HG03342 (cell line): ENCODE results near the gene CRTC1.
"Not testable (repeated sequence)": the region's sequence is repeated elsewhere in the genome, so short reads cannot be mapped to it uniquely, and the experiment has no call there.

Experiments
- ATAC-seq: cut with Tn5 transposase; IDR thresholded peaks from one replicate; pipeline ENCODE4 v1.9.1; 2021; ENCODE audit warnings: mild to moderate bottlenecking, moderate library complexity; ENCODE audit not compliant: unreplicated experiment

Gene CRTC1

DNA sequence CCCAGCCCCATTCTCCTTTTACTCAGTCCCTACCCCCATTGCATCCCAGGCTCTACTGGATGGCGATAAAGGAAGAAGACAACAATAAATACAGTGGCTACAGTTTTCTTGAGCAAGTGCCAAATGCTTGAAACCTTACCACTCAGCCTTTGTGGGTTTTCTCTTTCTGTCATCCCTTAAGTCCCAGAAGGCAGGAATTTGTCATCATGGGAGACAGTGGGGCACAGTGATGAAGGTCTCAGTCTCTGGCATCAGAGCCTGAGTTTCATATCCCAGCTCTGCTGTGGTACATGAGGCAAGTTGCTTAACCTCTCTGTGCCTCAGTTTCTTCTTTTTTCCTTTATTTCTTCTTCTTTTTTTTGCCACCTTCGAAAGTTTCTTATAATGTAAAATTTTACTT lies 112.8 kb downstream of the CRTC1 start:
- no peak for ATAC-seq

DNA sequence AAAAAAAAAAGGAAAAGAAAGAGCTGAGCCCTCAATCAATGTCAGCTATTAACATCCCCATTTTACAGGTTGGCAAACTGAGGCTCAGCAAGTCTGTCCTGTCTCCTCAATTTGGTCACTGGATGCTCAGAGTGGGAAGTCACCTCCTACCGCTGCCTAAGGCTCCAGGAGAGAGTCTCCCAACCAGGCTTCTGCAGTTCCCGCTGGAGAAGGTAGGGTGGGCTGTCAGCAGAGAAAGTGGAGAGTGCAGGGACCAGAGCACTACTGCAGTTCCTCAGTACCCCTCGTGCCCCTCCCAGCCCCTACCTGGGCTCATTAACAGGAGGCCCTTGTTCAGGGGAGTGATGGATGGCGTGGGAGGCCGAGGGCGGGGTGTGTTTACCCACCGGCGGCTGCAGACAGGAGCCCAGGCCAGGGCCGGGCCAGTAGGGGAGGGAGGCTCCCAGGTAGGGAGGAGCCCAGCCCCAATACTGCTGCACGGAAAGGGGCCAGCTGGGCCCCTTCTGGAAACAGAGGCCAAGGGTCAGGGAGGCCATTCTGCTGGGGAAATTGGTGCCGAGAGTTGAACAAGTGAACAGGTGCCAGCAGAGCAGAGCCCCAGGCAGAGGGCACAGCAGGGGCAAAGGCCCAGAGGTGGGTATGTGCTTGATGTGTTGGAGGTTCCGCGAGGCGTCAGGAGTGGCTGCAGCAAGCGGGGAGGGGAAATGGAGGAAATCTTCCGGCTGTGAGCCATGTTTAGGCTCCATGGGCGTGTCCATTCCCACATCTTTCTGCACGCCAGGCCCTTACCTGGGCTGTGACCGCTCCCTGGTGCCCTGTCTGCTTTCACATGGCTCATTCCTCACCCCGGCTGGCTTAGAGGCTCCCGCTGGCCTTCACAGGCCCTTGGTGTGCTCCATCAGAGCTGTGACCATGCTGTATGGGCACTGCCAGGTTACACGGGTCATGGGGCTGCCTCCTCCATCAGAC lies 115.2 kb downstream of the CRTC1 start:
- no peak for ATAC-seq

DNA sequence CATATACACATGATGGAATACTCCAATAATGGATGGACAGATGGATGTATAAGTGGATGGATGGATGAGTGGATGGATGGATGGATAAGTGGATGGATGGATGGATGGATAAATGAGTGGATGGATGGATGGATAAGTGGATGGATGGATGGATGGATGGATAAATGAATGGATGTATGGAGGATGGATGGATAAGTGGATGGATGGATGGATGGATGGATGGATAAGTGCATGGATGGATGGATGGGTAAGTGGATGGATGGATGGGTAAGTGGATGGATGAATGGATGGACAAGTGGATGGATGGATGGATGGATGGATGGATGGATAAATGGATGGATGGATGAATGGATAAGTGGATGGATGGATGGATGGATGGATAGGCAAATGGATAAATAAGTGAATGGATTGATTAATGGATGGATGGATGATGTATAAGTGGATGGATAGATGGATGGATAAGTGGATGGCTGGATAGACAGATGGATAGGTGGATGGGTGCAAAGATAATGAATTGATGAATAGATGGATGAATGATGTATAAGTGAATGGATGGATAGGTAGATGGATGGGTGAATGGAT lies 116.0 kb downstream of the CRTC1 start:
- no peak for ATAC-seq

DNA sequence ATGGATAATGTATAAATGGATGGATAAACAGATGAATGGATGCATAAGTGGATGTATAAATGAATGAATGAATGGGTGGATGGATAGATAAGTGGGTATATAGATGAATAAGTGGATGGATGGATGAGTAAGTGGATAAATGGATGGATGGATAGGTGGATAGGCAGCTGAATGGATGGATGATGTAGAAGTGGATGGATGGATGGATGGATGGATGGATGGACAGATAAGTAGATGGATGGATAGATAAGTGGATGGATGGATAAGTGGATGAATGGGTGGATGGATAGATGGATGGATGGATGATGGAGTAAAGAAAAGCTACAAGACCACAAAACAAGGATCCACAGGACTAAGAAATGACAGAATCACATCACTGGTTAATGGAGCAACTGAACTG lies 116.6 kb downstream of the CRTC1 start:
- no peak for ATAC-seq

DNA sequence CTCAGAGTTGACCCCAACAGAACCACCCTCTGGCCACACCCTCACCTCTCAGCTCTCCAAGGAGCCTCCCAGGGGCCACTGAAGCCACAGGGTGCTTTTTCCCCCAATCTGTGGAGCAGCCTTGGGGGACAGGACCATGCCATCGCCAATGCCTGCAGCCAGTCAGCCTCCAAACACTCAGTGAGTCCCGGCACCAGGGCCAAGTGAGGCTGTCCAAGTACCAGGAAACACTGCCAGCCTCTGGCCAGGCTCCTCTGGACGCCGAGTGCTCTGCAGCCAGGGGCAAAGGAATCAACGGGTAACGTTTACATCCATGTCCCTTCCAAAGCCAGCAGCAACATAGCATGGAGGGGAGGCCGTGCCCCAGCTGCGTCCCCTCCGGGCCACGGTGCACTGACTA lies 117.2 kb downstream of the CRTC1 start:
- no peak for ATAC-seq

DNA sequence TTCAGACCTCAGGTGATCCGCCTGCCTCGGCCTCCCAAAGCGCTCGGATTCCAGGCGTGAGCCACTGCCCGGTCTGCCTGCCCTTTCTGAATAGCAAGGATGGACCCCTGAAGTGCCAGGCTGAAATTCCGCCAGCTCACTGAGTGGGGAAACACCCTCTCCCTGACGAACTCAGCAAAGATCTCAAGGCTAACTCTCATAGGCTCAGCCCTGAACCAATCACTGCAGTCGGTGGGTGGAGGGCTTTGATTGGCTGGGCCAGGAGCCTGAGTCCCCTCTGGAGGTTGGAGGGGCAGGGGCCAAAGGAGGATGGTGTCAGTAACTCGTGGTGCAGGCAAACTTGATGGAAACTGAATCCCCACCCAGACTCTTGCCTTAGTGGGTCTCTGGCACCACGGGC lies 118.9 kb downstream of the CRTC1 start:
- ATAC-seq, result no peak

DNA sequence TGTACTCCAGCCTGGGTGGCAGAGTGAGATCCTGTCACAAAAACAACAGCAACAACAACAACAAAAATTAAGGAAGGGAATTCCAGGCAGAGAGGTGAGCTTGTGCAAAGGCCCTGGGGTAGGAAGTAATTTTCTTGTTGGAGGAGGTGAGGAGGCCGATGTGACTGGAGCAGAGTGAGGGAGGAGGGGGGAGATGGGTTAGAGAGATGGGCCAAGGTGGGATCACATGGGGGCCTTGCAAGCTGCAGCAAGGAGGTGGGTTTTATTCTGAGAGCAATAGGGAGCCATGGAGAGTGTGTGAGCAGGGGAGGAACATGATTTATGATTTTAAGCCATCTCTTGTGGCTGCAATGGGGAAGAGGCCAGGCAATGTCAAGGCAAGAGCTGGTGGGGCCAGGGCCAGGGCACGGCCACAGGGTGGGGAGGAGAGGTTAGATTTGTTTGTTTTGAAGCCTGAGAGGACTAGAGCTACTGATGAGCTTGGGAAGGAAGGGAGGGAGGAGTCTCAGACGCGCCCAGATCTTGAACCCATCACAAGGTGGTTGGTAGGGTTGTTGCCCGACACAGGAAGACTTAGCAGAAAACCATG lies 120.2 kb downstream of the CRTC1 start:
- no peak for ATAC-seq

DNA sequence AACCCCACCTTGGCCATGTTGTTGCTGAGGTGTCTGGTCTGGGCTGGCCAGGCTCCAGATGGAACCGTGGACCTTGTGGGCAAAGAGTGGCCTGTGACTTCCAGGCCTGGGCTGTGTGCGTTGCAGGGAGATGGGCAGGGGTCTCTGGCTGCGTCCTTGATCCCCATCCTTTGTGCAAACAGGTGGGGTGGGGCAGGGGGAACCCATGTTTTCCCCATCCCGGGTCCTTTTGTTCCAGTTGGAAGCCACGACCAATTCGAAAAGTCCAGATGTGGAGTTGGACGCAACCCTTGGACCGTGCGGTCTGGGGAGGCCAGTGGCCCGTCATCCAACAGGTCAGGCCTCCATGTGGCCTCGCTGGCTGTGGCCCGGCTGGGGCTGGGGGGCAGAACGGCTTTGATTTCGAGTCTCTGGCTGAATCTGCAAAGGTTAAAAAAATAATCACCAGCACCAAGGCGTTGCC lies 120.7 kb downstream of the CRTC1 start:
- no peak for ATAC-seq

DNA sequence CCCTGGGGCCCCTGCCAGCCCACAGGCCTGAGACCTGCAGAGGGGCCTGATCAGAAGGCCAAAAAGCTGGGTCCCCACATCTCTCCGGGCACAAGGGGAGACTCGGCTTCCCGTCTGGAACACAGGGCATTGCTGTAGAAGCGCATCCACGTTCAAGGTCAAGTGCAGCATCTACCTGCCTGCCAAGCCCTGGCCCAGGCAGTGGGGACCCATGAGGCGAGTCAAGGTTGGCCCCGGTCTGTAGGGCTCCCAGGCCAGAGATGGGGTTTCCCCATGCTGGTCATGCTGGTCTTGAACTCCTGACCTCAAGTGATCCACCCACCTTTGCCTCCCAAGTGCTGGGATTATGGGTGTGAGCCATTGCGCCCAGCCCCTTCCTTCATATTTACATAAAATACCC lies 121.2 kb downstream of the CRTC1 start:
- no peak for ATAC-seq

DNA sequence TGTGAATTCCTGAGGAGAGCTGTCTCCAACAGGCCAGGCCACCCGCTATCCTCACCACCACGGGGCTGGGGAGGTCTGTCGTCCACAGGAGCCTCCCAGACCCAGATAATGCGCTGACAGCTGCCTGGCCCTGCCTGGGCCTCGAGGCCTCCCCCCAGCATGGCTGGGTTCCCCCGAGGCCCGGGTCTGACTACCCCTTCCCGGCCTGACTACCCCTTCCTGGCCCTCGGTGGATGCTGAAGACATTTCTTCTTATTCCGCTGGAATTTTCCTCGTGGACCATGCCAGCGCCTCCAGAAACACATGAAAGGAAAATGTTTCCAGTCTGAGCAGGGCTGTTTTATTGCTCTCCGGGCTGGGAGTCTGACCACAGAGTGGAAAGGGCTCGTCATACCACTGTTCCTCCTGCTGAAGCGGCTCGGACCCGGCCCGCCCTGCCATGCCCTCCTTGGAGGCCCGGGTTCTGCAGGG lies 124.4 kb downstream of the CRTC1 start:
- no peak for ATAC-seq

DNA sequence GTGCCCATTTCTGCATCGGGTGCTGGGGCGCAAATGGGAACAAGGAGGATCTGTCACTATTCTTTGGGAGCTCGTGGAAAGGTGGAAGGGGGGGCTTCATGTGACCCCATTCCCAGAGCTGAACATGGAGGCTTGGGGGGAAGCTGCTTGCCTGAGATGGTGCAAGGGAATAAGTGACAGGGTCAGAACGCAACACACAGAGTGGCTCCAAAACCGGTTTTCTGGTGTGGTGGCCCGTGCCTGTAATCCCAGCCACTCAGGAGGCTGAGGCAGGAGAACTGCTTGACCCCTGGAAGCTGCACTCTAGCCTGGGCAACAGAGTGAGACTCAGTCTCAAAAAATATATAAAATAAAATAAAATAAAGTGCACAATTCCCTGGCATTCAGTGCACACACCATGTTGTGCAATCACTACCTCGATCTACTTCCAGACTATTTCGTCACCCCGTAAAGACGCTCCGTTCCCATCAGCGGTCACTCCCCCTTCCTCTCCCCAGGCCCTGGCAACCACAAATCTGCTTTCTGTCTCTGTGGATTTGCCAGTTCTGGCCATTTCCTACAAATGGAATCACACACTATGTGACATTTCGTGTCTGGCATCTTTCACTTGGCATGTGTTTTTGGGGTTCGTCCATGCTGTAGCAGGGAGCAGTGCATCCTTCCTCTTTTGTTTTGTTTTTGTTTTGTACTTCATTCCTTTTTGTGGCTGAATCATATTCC lies 125.8 kb downstream of the CRTC1 start:
- ATAC-seq, result no peak

DNA sequence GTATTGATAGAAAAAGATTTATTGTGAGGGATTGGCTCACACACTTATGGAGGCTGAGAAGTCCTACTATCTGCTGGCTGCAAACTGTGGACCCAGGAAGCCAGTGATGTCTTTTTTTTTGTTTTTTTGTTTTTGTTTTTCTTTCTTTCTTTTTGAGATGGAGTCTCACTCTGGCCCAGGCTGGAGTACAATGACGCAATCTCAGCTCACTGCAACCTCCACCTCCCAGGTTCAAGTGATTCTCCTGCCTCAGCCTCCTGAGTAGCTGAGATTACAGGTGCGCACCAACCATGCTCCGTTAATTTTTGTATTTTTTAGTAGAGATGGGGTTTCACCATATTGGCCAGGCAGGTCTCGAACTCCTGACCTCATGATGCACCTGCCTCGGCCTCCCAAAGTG lies 128.2 kb downstream of the CRTC1 start:
- not testable (repeated sequence) for ATAC-seq

DNA sequence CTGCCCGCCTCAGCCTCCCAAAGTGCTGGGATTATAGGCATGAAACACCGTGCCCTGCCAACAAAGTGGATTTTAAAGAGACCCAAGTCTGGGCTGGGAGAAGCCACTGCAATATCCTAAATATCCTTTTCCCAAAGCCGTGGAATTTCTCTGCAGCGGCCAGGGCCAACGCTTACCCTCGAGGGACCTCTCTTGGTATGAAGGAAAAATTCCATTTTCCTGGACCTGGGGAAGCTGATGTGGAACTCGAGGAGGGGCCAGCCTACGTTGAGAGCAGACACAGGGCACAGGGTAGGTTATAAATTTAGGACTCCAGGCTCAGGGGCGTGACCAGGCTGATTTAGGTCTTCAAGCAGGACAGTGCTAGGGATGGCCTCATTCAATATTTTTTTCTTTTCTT lies 130.6 kb downstream of the CRTC1 start:
- no peak for ATAC-seq

DNA sequence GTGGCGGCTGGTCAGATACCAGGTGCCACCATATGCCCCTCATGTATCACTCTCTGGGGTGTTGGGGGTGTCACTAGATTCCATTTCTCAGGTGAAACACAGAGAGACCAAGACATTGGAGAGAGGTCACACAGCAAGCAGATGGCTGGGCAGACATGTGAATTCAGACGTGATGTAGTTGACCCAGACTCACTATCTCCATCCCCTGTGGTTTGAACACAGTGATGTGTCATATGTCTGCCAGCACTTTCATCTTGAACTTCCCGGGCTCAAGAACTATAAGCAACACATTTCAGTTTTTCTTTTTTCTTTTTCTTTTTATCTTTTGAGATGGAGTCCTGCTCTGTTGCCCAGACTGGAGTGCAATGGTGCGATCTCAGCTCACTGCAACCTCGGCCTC lies 132.2 kb downstream of the CRTC1 start:
- no peak for ATAC-seq

DNA sequence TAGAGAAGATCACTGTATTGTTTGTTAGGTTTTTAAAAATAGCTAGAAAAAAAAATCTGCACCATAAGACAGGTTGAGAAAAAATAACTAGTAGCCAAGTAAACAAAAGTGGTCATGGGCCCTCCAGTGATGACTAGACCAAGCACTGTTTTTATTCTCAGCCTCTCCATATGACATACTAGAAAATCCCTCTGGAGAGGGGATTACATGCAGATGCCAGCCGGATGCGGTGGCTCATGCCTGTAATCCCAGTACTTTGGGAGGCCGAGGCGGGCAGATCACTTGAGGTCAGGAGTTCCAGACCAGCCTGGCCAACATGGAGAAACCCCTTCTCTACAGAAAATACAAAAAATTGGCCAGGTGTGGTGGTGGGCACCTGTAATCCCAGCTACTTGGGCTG lies 133.2 kb downstream of the CRTC1 start:
- not testable (repeated sequence) for ATAC-seq

DNA sequence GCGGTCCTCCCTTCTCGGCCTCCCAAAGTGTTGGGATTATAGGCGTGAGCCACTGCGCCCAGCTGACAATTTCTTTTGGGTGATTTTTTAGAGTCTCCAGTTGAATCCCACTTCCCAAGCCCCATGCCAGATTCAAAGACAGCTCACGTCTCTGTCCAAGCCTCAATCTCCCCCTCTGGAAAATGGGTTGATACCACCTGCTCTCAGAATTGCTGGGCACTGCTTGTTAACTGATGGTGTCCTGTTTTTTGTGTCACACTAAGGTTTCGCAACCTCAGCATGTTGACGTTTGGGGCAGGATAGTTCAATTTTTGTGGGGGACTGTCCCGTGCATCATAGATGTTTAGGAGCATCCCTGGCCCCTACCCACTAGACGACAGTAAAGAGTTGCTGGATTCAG lies 134.1 kb downstream of the CRTC1 start:
- ATAC-seq, result no peak

DNA sequence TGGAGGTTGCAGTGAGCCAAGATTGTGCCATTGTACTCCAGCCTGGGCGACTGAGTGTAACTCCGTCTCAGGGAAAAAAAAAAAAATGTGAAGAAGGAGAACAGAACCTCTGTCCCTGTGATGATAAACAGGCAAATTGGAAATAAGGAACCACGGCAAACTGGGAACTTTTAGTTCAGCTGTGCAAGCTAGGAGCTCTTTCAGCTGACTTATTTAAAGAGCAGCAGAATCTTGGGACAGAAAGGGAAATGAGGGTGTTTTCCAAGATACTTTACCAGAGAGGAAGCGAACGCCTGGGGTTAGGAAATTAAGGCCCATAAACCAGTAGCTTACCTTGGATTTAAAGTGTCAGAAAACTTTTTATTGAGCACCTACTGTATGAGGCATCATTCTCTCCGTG lies 145.3 kb downstream of the CRTC1 start:
- no peak for ATAC-seq

DNA sequence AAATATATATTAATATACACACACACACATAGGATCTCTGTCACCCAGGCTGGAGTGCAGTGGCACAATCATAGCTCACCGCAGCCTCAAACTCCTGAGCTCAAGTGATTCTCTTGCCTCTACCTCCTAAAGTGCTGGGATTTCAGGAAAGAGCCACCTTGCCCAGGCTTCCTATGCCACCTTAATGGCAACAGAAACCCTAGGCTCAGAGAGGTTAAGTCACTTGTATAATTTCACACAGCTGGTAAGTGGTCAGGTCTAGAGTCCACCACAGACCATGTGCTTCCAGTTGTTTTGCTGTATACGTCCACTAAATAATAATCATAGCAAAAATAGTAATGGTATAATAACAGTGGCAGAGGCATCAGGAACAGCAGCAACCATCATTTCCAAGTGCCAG lies 147.0 kb downstream of the CRTC1 start:
- ATAC-seq, result no peak

DNA sequence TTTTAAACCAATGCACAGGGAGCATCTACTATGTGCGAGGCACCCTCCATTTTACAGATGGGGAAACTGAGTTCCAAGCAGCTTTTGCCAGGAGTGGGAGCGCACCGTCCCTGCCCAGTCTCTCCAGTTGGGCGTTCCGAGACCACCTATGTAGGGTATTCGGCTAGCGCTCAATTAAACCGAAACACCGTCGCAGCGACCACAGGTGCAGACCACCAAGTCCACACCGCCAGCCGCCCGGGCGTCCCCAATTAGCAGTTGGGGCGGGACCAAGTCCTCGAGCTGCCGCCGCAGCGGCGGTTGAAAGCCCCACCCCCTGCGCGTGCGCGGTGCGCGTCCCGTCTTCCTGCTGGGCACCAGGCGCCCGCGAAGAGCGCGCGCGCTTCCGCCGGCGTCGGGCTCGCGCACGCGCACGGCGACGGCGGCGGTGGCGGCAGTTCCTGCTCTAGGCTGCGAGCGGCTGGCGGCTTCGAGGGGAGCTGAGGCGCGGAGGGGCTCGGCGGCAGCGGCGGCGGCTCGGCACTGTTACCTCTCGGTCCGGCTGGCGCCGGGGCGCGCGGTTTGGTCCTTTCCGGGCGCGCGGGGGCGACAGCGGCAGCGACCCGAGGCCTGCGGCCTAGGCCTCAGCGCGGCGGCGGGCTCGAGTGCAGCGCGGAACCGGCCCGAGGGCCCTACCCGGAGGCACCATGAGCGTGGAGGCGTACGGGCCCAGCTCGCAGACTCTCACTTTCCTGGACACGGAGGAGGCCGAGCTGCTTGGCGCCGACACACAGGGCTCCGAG lies 148.2 kb downstream of the CRTC1 start, which contains the start of gene UPF1:
TSS of gene UPF1 (plus strand) at position 436 of the 782 bp plus-strand sequence. CDS start at position 687, 251 bp downstream.
- peak; percentile 81 for ATAC-seq
